Right atrium auricular region (tissue), 2 donors: Measurements from ENCODE around the gene ARHGAP6. TPM values are rescaled to one million over a fixed set of nuclear protein-coding genes. Genes with fewer than 3 reads are reported as not detected.

Source experiments
- DNase-seq: peaks from one replicate; pipeline ENCODE4 v3.0.0-alpha.2; 2019; ENCODE audit warnings: low spot score
- H3K27ac ChIP-seq, 2 donors: fragments of 200-600 bp; sonication (generic); 1 replicate in 1 of 2; 2 replicates in 1 of 2; pipeline ENCODE4 v1.5.1; 2016 to 2019
- H3K27me3 ChIP-seq, 2 donors: fragments of 200-600 bp; sonication (generic); one replicate each; pipeline versions ENCODE4 v1.5.1 to v1.6.0; 2017 to 2019
- H3K36me3 ChIP-seq: fragments of 200-600 bp; sonication (generic); one replicate; pipeline ENCODE4 v1.5.1; 2016
- H3K4me1 ChIP-seq, 2 donors: fragments of 200-600 bp; sonication (generic); one replicate each; pipeline versions ENCODE4 v1.5.1 to v1.6.0; 2017 to 2019
- H3K4me3 ChIP-seq, 2 donors: fragments of 200-600 bp; sonication (generic); 1 replicate in 1 of 2; 2 replicates in 1 of 2; pipeline ENCODE4 v1.5.1; 2017 to 2019; ENCODE audit warnings: mild to moderate bottlenecking in 1 of 2, moderate library complexity in 1 of 2
- H3K9me3 ChIP-seq, 2 donors: fragments of 200-600 bp; sonication (generic); one replicate each; pipeline ENCODE4 v1.5.1; 2019
- CTCF ChIP-seq, 2 donors: fragments of 200-600 bp; sonication (generic); IDR thresholded peaks; one replicate each; pipeline ENCODE4 v1.5.1; 2019; ENCODE audit warnings: antibody characterized with exemption in 2 of 2
- total RNA-seq, 2 donors: library from RNA; depleted of rRNA; stranded (reverse); fragments of >200 nt; gene quantifications; one replicate each; pipeline ENCODE4 v1.1.0, GENCODE V29; 2016

Gene ARHGAP6
- total RNA-seq, 2 donors from 2014 or later = 5.1 to 9.4 TPM

- H3K4me3 ChIP-seq = no peak overlapping the region
- no peaks in the 10 kb centered on the region for H3K27me3 ChIP-seq
- TF ChIP-seq CTCF (IDR thresholded peaks at IDR 0.05) = no peak
- DNase-seq = no peak
- H3K4me1 ChIP-seq = no peaks in the 10 kb centered on the region
- H3K36me3 ChIP-seq = no peaks in the 10 kb centered on the region
- no peak overlapping the region for H3K27ac ChIP-seq
- H3K9me3 ChIP-seq = no peaks in the 10 kb centered on the region
These were observed 383.7 kb downstream of the ARHGAP6 start for GRCh38 chrX:11282043-11282442.

- no peaks in the 10 kb centered on the region for H3K27me3 ChIP-seq
- H3K9me3 ChIP-seq = no peaks in the 10 kb centered on the region
- no peaks in the 10 kb centered on the region for H3K36me3 ChIP-seq
- H3K4me3 ChIP-seq = no peak overlapping the region
- H3K27ac ChIP-seq = no peak overlapping the region
- H3K4me1 ChIP-seq = no peaks in the 10 kb centered on the region
- TF ChIP-seq CTCF (IDR thresholded peaks at IDR 0.05) = no peak
- DNase-seq = no peak
These were observed 392.2 kb downstream of the ARHGAP6 start for GRCh38 chrX:11273544-11273943.

GRCh38 chrX:11272863-11273262 is 392.9 kb downstream of the ARHGAP6 start:
- no peaks in the 10 kb centered on the region for H3K36me3 ChIP-seq

GRCh38 chrX:11272290-11272689 is 393.4 kb downstream of the ARHGAP6 start:
- DNase-seq = no peak
- H3K27ac ChIP-seq = no peak overlapping the region
- TF ChIP-seq CTCF (IDR thresholded peaks at IDR 0.05) = no peak
- H3K27me3 ChIP-seq = no peaks in the 10 kb centered on the region
- no peaks in the 10 kb centered on the region for H3K36me3 ChIP-seq
- H3K9me3 ChIP-seq = no peaks in the 10 kb centered on the region
- no peak overlapping the region for H3K4me3 ChIP-seq
- H3K4me1 ChIP-seq = no peaks in the 10 kb centered on the region

More at GRCh38 chrX:11272863-11273262, 392.9 kb downstream of the ARHGAP6 start:
- no peak for TF ChIP-seq CTCF (IDR thresholded peaks at IDR 0.05)
- H3K27me3 ChIP-seq = no peaks in the 10 kb centered on the region
- DNase-seq = no peak
- H3K4me3 ChIP-seq = no peak overlapping the region
- H3K27ac ChIP-seq = no peak overlapping the region
- no peaks in the 10 kb centered on the region for H3K9me3 ChIP-seq
- no peaks in the 10 kb centered on the region for H3K4me1 ChIP-seq

- Histone ChIP-seq H3K4me3 (no peak overlapping the region), H3K36me3 (no peaks in the 10 kb centered on the region), H3K27me3 (no peaks in the 10 kb centered on the region), H3K4me1 (no peaks in the 10 kb centered on the region), H3K9me3 (no peaks in the 10 kb centered on the region), H3K27ac (no peak overlapping the region)
- no peak for TF ChIP-seq CTCF (IDR thresholded peaks at IDR 0.05)
- DNase-seq = no peak
These were observed 395.7 kb downstream of the ARHGAP6 start for GRCh38 chrX:11269996-11270395.

GRCh38 chrX:11269006-11269405 is 396.7 kb downstream of the ARHGAP6 start:
- no peaks in the 10 kb centered on the region for H3K27me3 ChIP-seq
- H3K9me3 ChIP-seq = no peaks in the 10 kb centered on the region
- DNase-seq = no peak
- no peak for TF ChIP-seq CTCF (IDR thresholded peaks at IDR 0.05)
- H3K4me3 ChIP-seq = no peak overlapping the region
- H3K4me1 ChIP-seq = no peaks in the 10 kb centered on the region
- H3K27ac ChIP-seq = no peak overlapping the region
- H3K36me3 ChIP-seq = no peaks in the 10 kb centered on the region
